HG03139 (cell line): ENCODE measurements around the gene CALB2.

ENCODE experiments used
- ATAC-seq: cut with Tn5 transposase; IDR thresholded peaks from one replicate; pipeline ENCODE4 v1.9.1; 2021; ENCODE audit not compliant: unreplicated experiment

CALB2 gene

GRCh38 chr16:71426069-71426879, 67.8 kb downstream of the CALB2 start:
- no peak for ATAC-seq

GRCh38 chr16:71426880-71427615, 68.5 kb downstream of the CALB2 start:
- ATAC-seq: no peak

- no peak for ATAC-seq
These were observed 69.9 kb downstream of the CALB2 start for GRCh38 chr16:71428385-71428784.

- no peak for ATAC-seq
These were observed 70.4 kb downstream of the CALB2 start for GRCh38 chr16:71428883-71429282.

GRCh38 chr16:71429581-71429980, 71.1 kb downstream of the CALB2 start:
- ATAC-seq: no peak

- ATAC-seq: no peak
These were observed 72.2 kb downstream of the CALB2 start for GRCh38 chr16:71430744-71431143.

GRCh38 chr16:71431176-71431575, 72.7 kb downstream of the CALB2 start:
- ATAC-seq: no peak

- no peak for ATAC-seq
These were observed 73.5 kb downstream of the CALB2 start for GRCh38 chr16:71431991-71432390.

GRCh38 chr16:71432906-71433305, 74.4 kb downstream of the CALB2 start:
- no peak for ATAC-seq

- ATAC-seq: no peak
These were observed 78.0 kb downstream of the CALB2 start for GRCh38 chr16:71436473-71436872.

- ATAC-seq: no peak
These were observed 81.0 kb downstream of the CALB2 start for GRCh38 chr16:71439523-71439922.
